Colonic mucosa (tissue), 4 donors: ENCODE measurements around the gene SPCS3. TPM values are rescaled to one million over a fixed set of nuclear protein-coding genes. Genes with fewer than 3 reads are reported as not detected.

ENCODE experiments used
- DNase-seq: peaks from one replicate; pipeline ENCODE4 v3.0.0-alpha.2; 2020
- H3K27ac ChIP-seq: fragments of 200-600 bp; one replicate; pipeline ENCODE4 v1.8.0; 2021
- H3K27me3 ChIP-seq: fragments of 200-600 bp; one replicate; pipeline ENCODE4 v1.8.0; 2021
- H3K36me3 ChIP-seq: fragments of 200-600 bp; one replicate; pipeline ENCODE4 v1.8.0; 2021
- H3K4me1 ChIP-seq: fragments of 200-600 bp; one replicate; pipeline ENCODE4 v1.8.0; 2021; ENCODE audit warnings: mild to moderate bottlenecking
- H3K4me3 ChIP-seq: fragments of 200-600 bp; one replicate; pipeline ENCODE4 v1.8.0; 2021
- H3K9ac ChIP-seq, 2 donors: one replicate each; pipeline ENCODE4 v1.7.0; 2013; ENCODE audit warnings: control low read depth in 2 of 2, low read depth in 2 of 2, low read length in 2 of 2
- H3K9me3 ChIP-seq: fragments of 200-600 bp; one replicate; pipeline ENCODE4 v1.8.0; 2021
- intact Hi-C: fragments of 100-400 bp; cut with DNase I; formaldehyde crosslinking; loops from one replicate; pipeline ENCODE4 v1.14.1; 2022
- total RNA-seq, 2 donors: library from RNA; stranded (reverse); fragmentation: NEBNext Ultra II Directional in 1 of 2; extraction: Animal tissue kit (Norgen Biotek cat#: 25700) in 1 of 2; gene quantifications; one replicate each; pipeline ENCODE4 v1.2.1, GENCODE V29; 2021
- TF ChIP-seq, protein P1 (sequence below): fragments of 200-600 bp; IDR thresholded peaks from one replicate; pipeline ENCODE4 v1.8.0; 2022; ENCODE audit warnings: antibody characterized with exemption, mild to moderate bottlenecking
- donor health status: healthy.
- donor health status: DM: no; HTN: no; CAD: no.
- donor health status: DM: no; HTN: no; CAD: no.

SPCS3 gene
- total RNA-seq, 2 donors from 2014 or later: 116 to 147 TPM

DNA sequence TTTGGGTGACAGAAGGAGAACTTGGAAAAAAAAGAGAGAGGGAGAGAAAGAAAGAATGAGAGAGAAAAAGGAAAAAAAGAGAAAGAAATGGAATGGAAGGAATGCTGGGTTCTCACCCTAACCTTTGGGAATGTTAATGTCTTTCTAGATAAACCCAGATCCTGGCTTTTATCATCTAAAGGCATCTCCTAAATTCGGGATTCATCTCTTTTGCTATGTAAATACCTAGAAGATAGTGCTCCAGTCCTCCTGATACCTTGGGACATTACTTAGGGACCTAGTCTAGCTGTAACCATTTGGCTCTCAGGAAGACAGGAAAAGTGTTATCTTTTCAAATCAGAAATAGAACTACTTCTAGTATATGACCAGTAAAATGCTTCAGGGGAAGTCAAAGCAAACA lies 15.8 kb upstream of the SPCS3 start:
- TF ChIP-seq, protein P1, sequence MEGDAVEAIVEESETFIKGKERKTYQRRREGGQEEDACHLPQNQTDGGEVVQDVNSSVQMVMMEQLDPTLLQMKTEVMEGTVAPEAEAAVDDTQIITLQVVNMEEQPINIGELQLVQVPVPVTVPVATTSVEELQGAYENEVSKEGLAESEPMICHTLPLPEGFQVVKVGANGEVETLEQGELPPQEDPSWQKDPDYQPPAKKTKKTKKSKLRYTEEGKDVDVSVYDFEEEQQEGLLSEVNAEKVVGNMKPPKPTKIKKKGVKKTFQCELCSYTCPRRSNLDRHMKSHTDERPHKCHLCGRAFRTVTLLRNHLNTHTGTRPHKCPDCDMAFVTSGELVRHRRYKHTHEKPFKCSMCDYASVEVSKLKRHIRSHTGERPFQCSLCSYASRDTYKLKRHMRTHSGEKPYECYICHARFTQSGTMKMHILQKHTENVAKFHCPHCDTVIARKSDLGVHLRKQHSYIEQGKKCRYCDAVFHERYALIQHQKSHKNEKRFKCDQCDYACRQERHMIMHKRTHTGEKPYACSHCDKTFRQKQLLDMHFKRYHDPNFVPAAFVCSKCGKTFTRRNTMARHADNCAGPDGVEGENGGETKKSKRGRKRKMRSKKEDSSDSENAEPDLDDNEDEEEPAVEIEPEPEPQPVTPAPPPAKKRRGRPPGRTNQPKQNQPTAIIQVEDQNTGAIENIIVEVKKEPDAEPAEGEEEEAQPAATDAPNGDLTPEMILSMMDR: no peak
- no peak overlapping the region for H3K9ac ChIP-seq
- intact Hi-C loops: no loop called here

DNA sequence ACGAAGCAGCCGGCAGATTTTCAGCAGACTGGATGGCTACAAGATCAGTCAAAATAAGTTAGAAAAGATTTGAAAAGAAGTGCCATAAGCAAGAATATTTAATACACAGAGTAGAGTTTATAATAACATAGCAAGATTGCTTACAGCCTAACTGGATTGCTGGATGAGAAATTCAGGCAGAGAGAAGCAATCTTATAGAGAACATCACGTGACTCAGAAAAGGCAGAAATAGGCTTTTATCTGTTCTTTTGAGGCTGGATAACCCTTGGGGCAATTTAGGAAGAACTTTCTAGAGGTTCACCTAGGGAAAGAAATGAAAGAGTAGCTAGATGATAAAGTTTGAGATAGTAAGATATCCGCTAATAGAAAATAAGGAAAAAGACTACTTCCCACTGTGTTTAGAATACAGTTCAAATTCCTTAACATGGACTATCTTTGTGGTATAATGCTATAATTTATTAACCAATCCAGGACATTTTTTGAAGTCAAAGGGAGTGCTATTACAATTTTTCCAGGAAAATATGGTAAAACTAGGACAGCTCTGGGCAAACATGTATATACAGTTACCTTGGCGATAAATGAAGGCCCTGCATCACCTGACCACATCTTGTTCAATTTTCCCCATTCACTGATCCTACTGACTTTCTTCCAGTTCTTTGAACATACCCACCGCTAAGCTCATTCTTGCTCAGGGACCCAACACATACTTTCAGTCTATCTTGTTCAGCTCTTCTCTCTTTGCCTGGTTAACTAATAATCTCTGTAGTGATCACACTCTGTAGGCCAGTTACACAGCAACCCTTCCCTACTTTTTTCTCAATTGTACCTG lies 12.7 kb upstream of the SPCS3 start:
- H3K4me1 ChIP-seq: no peaks in the 10 kb centered on the region
- H3K36me3 ChIP-seq: no peaks in the 10 kb centered on the region
- intact Hi-C loops: no loop called here
- H3K9ac ChIP-seq: no peak overlapping the region
- TF ChIP-seq, protein P1: no peak
- no peak for DNase-seq
- no peak overlapping the region for H3K27ac ChIP-seq
- H3K4me3 ChIP-seq: no peak overlapping the region
- no peaks in the 10 kb centered on the region for H3K9me3 ChIP-seq
- H3K27me3 ChIP-seq: no peaks in the 10 kb centered on the region

More for the DNA sequence above, 15.8 kb upstream of the SPCS3 start:
- no peak overlapping the region for H3K4me3 ChIP-seq
- no peaks in the 10 kb centered on the region for H3K36me3 ChIP-seq
- H3K4me1 ChIP-seq: no peaks in the 10 kb centered on the region
- no peaks in the 10 kb centered on the region for H3K9me3 ChIP-seq
- no peaks in the 10 kb centered on the region for H3K27me3 ChIP-seq
- no peak for DNase-seq
- H3K27ac ChIP-seq: no peak overlapping the region

DNA sequence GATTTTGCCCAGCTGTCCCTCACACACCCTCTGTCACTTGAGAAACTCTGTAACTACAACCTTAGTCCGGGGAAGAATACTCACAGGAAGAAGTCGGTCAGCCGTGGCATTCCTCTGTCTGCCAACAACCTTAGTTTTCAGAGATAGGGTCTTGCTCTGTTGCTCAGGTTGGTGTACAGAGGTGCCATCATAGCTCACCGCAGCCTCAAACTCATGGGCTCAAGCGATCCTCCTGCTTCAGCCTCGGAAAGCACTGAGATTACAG lies 12.2 kb upstream of the SPCS3 start:
- no peak overlapping the region for H3K9ac ChIP-seq
- no peaks in the 10 kb centered on the region for H3K27me3 ChIP-seq
- H3K36me3 ChIP-seq: no peaks in the 10 kb centered on the region
- TF ChIP-seq, protein P1: no peak
- no peak overlapping the region for H3K27ac ChIP-seq
- no peak for DNase-seq
- intact Hi-C loops: no loop called here
- no peak overlapping the region for H3K4me3 ChIP-seq
- H3K9me3 ChIP-seq: no peaks in the 10 kb centered on the region
- H3K4me1 ChIP-seq: no peaks in the 10 kb centered on the region

DNA sequence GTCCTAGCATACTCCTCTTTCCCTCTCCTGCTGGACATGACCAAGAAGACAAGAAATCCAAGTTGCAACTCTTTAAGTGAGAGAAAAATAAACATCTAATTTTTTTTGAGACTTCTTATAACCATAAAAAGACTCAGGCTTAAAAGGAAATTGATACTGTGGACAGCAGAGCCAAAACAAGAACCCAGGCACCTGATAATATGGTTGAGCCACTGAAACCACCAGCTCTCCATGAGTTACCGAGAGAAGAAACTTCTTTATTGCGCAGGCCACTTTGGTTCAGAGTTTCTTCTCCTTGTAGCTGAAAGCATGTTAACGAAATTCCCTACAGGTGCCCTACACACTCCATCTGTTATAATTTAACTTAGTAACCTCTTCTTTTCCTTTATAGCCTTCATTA lies 11.3 kb upstream of the SPCS3 start:
- H3K4me1 ChIP-seq: no peaks in the 10 kb centered on the region
- DNase-seq: no peak
- no peaks in the 10 kb centered on the region for H3K36me3 ChIP-seq
- no peaks in the 10 kb centered on the region for H3K9me3 ChIP-seq
- no peak overlapping the region for H3K4me3 ChIP-seq
- H3K27ac ChIP-seq: no peak overlapping the region
- TF ChIP-seq, protein P1: no peak
- H3K27me3 ChIP-seq: no peaks in the 10 kb centered on the region
- intact Hi-C loops: no loop called here
- no peak overlapping the region for H3K9ac ChIP-seq

DNA sequence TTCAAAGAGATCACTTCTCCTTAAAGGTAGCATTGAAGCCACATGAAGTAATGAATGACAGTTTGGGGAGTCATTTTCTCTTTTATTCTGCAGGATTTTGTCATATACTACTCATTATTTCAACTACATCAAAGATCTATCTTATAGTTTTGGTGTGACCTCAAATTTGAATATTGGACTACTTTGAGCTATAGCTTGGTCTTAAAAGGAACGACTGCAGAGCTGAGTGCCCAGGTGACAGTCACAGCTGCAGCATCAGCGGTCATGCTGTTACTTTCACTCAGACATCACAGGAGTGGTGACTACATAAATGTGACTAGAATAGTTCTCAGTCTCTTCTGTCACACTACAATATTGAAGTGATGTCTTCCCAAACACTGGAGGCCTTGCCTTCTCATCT lies 10.7 kb upstream of the SPCS3 start:
- Histone ChIP-seq H3K4me3 (no peak overlapping the region), H3K27ac (no peak overlapping the region), H3K4me1 (no peaks in the 10 kb centered on the region), H3K9me3 (no peaks in the 10 kb centered on the region), H3K36me3 (no peaks in the 10 kb centered on the region), H3K9ac (no peak overlapping the region), H3K27me3 (no peaks in the 10 kb centered on the region)
- DNase-seq: no peak
- TF ChIP-seq, protein P1: no peak
- intact Hi-C loops: no loop called here
